ENCODE results near the gene EIF4B.
A peak's percentile ranks its signal among the peaks of the same experiment; 100 is the strongest.

EIF4B gene

GRCh38 chr12:53039851-53040250 lies 33.6 kb downstream of the EIF4B start:
- no peaks in the 10 kb centered on the region for H3K79me1 ChIP-seq (ENCODE audit: low read depth, low read length)
- no peak overlapping the region for H3K23ac ChIP-seq (ENCODE audit: low read depth, low read length, poor library complexity)
- H3K27ac ChIP-seq (replicated peaks; ENCODE audit: low read length) = no peak overlapping the region
- no peak overlapping the region for H2BK12ac ChIP-seq (ENCODE audit: low read length)
- H3K9ac ChIP-seq (ENCODE audit: low read depth, low read length, poor library complexity) = no peak overlapping the region
- no peak overlapping the region for H4K91ac ChIP-seq (ENCODE audit: low read depth, low read length, poor library complexity)
- H2AFZ ChIP-seq (ENCODE audit: low read length) = no peak overlapping the region
- H4K8ac ChIP-seq (ENCODE audit: low read depth, low read length) = no peak overlapping the region
- H2AK5ac ChIP-seq (ENCODE audit: low read depth, low read length) = no peak overlapping the region
- no peak overlapping the region for H3K14ac ChIP-seq (ENCODE audit: low read length)
- H3K4me2 ChIP-seq (ENCODE audit: insufficient read depth, low read length, poor library complexity, severe bottlenecking) = no peak overlapping the region
- H2BK120ac ChIP-seq (ENCODE audit: low read depth, low read length) = no peak overlapping the region
- no peak overlapping the region for H2BK5ac ChIP-seq (ENCODE audit: low read length)
- DNase-seq (ENCODE audit: low spot score) = no peak
- WGBS, 2 donors (ENCODE audit: extremely low coverage in 2 of 2, insufficient read length in 2 of 2, insufficient replicate concordance in 1 of 2) = no CpG with 5 or more reads among the region's 4 CpGs
- H3K9me3 ChIP-seq (replicated peaks in 1 of 2; ENCODE audit: control insufficient read depth in 2 of 2, insufficient read depth in 1 of 2, low read depth in 1 of 2, low read length in 2 of 2) = no peaks in the 10 kb centered on the region
- H3K4me1 ChIP-seq (ENCODE audit: control insufficient read depth in 2 of 2, insufficient read depth in 1 of 2, low read depth in 1 of 2, low read length in 2 of 2) = peaks cover 0 to 9% of the 10 kb centered on the region in 2 donors
- H3K4ac ChIP-seq (ENCODE audit: low read length) = no peak overlapping the region
- no peak overlapping the region for H3K4me3 ChIP-seq (ENCODE audit: low read length in 2 of 2)
- H3K36me3 ChIP-seq (replicated peaks in 1 of 2; ENCODE audit: control insufficient read depth in 2 of 2, insufficient read depth in 2 of 2, low read length in 2 of 2) = peaks cover 30 to 69% of the 10 kb centered on the region in 2 donors
- no peak overlapping the region for H3K18ac ChIP-seq (ENCODE audit: low read length)
- no peak overlapping the region for H2BK15ac ChIP-seq (ENCODE audit: low read length)
- no peaks in the 10 kb centered on the region for H3K27me3 ChIP-seq (ENCODE audit: control insufficient read depth in 3 of 3, insufficient read depth in 3 of 3, low read depth in 1 of 3, low read length in 3 of 3)

GRCh38 chr12:53042607-53043454 lies 36.6 kb downstream of the EIF4B start:
- peak overlapping the region; percentile 61 for H3K27ac ChIP-seq (replicated peaks; ENCODE audit: low read length)
- DNase-seq (ENCODE audit: low spot score) = no peak
- H3K23ac ChIP-seq (ENCODE audit: low read depth, low read length, poor library complexity) = no peak overlapping the region
- no peak overlapping the region for H2AK5ac ChIP-seq (ENCODE audit: low read depth, low read length)
- no peak overlapping the region for H4K91ac ChIP-seq (ENCODE audit: low read depth, low read length, poor library complexity)
- H2BK120ac ChIP-seq (ENCODE audit: low read depth, low read length) = no peak overlapping the region
- H3K9me3 ChIP-seq (replicated peaks in 1 of 2; ENCODE audit: control insufficient read depth in 2 of 2, insufficient read depth in 1 of 2, low read depth in 1 of 2, low read length in 2 of 2) = no peaks in the 10 kb centered on the region
- no peak overlapping the region for H2BK15ac ChIP-seq (ENCODE audit: low read length)
- H3K79me1 ChIP-seq (ENCODE audit: low read depth, low read length) = no peaks in the 10 kb centered on the region
- no CpG with 5 or more reads among the region's 7 CpGs for WGBS, 2 donors (ENCODE audit: extremely low coverage in 2 of 2, insufficient read length in 2 of 2, insufficient replicate concordance in 1 of 2)
- H3K9ac ChIP-seq (ENCODE audit: low read depth, low read length, poor library complexity) = no peak overlapping the region
- peaks cover 0 to 14% of the 10 kb centered on the region in 2 donors for H3K4me1 ChIP-seq (ENCODE audit: control insufficient read depth in 2 of 2, insufficient read depth in 1 of 2, low read depth in 1 of 2, low read length in 2 of 2)
- no peak overlapping the region for H2BK5ac ChIP-seq (ENCODE audit: low read length)
- no peak overlapping the region for H2BK12ac ChIP-seq (ENCODE audit: low read length)
- no peaks in the 10 kb centered on the region for H3K27me3 ChIP-seq (ENCODE audit: control insufficient read depth in 3 of 3, insufficient read depth in 3 of 3, low read depth in 1 of 3, low read length in 3 of 3)
- H3K36me3 ChIP-seq (replicated peaks in 1 of 2; ENCODE audit: control insufficient read depth in 2 of 2, insufficient read depth in 2 of 2, low read length in 2 of 2) = peaks cover 10 to 41% of the 10 kb centered on the region in 2 donors
- no peak overlapping the region for H3K4me2 ChIP-seq (ENCODE audit: insufficient read depth, low read length, poor library complexity, severe bottlenecking)
- no peak overlapping the region for H3K4me3 ChIP-seq (ENCODE audit: low read length in 2 of 2)
- H3K14ac ChIP-seq (ENCODE audit: low read length) = no peak overlapping the region
- no peak overlapping the region for H2AFZ ChIP-seq (ENCODE audit: low read length)
- H3K4ac ChIP-seq (ENCODE audit: low read length) = no peak overlapping the region
- no peak overlapping the region for H4K8ac ChIP-seq (ENCODE audit: low read depth, low read length)
- no peak overlapping the region for H3K18ac ChIP-seq (ENCODE audit: low read length)

- DNase-seq (ENCODE audit: low spot score) = no peak
- WGBS, 2 donors (ENCODE audit: extremely low coverage in 2 of 2, insufficient read length in 2 of 2, insufficient replicate concordance in 1 of 2) = no CpG with 5 or more reads among the region's 10 CpGs
These were observed 37.9 kb downstream of the EIF4B start for GRCh38 chr12:53044052-53044581.

GRCh38 chr12:53044896-53045695 lies 38.8 kb downstream of the EIF4B start:
- Histone ChIP-seq H4K8ac (ENCODE audit: low read depth, low read length) (no peak overlapping the region), H3K23ac (ENCODE audit: low read depth, low read length, poor library complexity) (no peak overlapping the region), H3K27me3 (ENCODE audit: control insufficient read depth in 3 of 3, insufficient read depth in 3 of 3, low read depth in 1 of 3, low read length in 3 of 3) (no peaks in the 10 kb centered on the region), H2AK5ac (ENCODE audit: low read depth, low read length) (no peak overlapping the region), H2AFZ (ENCODE audit: low read length) (no peak overlapping the region), H3K4me2 (ENCODE audit: insufficient read depth, low read length, poor library complexity, severe bottlenecking) (no peak overlapping the region), H4K91ac (ENCODE audit: low read depth, low read length, poor library complexity) (no peak overlapping the region), H2BK120ac (ENCODE audit: low read depth, low read length) (no peak overlapping the region), H3K4me3 (ENCODE audit: low read length in 2 of 2) (no peak overlapping the region), H3K14ac (ENCODE audit: low read length) (no peak overlapping the region), H3K9ac (ENCODE audit: low read depth, low read length, poor library complexity) (no peak overlapping the region), H3K79me1 (ENCODE audit: low read depth, low read length) (no peaks in the 10 kb centered on the region), H3K9me3 (replicated peaks in 1 of 2; ENCODE audit: control insufficient read depth in 2 of 2, insufficient read depth in 1 of 2, low read depth in 1 of 2, low read length in 2 of 2) (no peaks in the 10 kb centered on the region), H3K36me3 (replicated peaks in 1 of 2; ENCODE audit: control insufficient read depth in 2 of 2, insufficient read depth in 2 of 2, low read length in 2 of 2) (peaks cover 0 to 18% of the 10 kb centered on the region in 2 donors), H3K27ac (replicated peaks; ENCODE audit: low read length) (no peak overlapping the region), H2BK12ac (ENCODE audit: low read length) (no peak overlapping the region), H3K4me1 (ENCODE audit: control insufficient read depth in 2 of 2, insufficient read depth in 1 of 2, low read depth in 1 of 2, low read length in 2 of 2) (peaks cover 21 to 36% of the 10 kb centered on the region in 2 donors), H2BK15ac (ENCODE audit: low read length) (no peak overlapping the region), H3K18ac (ENCODE audit: low read length) (no peak overlapping the region), H3K4ac (ENCODE audit: low read length) (no peak overlapping the region), H2BK5ac (ENCODE audit: low read length) (no peak overlapping the region)
- no peak for DNase-seq (ENCODE audit: low spot score)
- no CpG with 5 or more reads among the region's 4 CpGs for WGBS, 2 donors (ENCODE audit: extremely low coverage in 2 of 2, insufficient read length in 2 of 2, insufficient replicate concordance in 1 of 2)

More at GRCh38 chr12:53044052-53044581, 37.9 kb downstream of the EIF4B start:
- H2BK5ac ChIP-seq (ENCODE audit: low read length) = no peak overlapping the region
- H3K27ac ChIP-seq (replicated peaks; ENCODE audit: low read length) = no peak overlapping the region
- H3K36me3 ChIP-seq (replicated peaks in 1 of 2; ENCODE audit: control insufficient read depth in 2 of 2, insufficient read depth in 2 of 2, low read length in 2 of 2) = peaks cover 7 to 28% of the 10 kb centered on the region in 2 donors
- no peak overlapping the region for H2AFZ ChIP-seq (ENCODE audit: low read length)
- H3K9ac ChIP-seq (ENCODE audit: low read depth, low read length, poor library complexity) = no peak overlapping the region
- H3K9me3 ChIP-seq (replicated peaks in 1 of 2; ENCODE audit: control insufficient read depth in 2 of 2, insufficient read depth in 1 of 2, low read depth in 1 of 2, low read length in 2 of 2) = no peaks in the 10 kb centered on the region
- no peak overlapping the region for H2BK120ac ChIP-seq (ENCODE audit: low read depth, low read length)
- H3K4me3 ChIP-seq (ENCODE audit: low read length in 2 of 2) = no peak overlapping the region
- no peak overlapping the region for H2BK15ac ChIP-seq (ENCODE audit: low read length)
- no peak overlapping the region for H3K23ac ChIP-seq (ENCODE audit: low read depth, low read length, poor library complexity)
- H3K18ac ChIP-seq (ENCODE audit: low read length) = no peak overlapping the region
- H3K79me1 ChIP-seq (ENCODE audit: low read depth, low read length) = no peaks in the 10 kb centered on the region
- peaks cover 12 to 27% of the 10 kb centered on the region in 2 donors for H3K4me1 ChIP-seq (ENCODE audit: control insufficient read depth in 2 of 2, insufficient read depth in 1 of 2, low read depth in 1 of 2, low read length in 2 of 2)
- no peaks in the 10 kb centered on the region for H3K27me3 ChIP-seq (ENCODE audit: control insufficient read depth in 3 of 3, insufficient read depth in 3 of 3, low read depth in 1 of 3, low read length in 3 of 3)
- H2BK12ac ChIP-seq (ENCODE audit: low read length) = no peak overlapping the region
- no peak overlapping the region for H3K4me2 ChIP-seq (ENCODE audit: insufficient read depth, low read length, poor library complexity, severe bottlenecking)
- H4K91ac ChIP-seq (ENCODE audit: low read depth, low read length, poor library complexity) = no peak overlapping the region
- H3K14ac ChIP-seq (ENCODE audit: low read length) = no peak overlapping the region
- H4K8ac ChIP-seq (ENCODE audit: low read depth, low read length) = no peak overlapping the region
- H2AK5ac ChIP-seq (ENCODE audit: low read depth, low read length) = peak overlapping the region; percentile 14
- H3K4ac ChIP-seq (ENCODE audit: low read length) = no peak overlapping the region

Data from neuronal stem cell (in vitro differentiated cells).